Measurements from ENCODE around the gene TMEM25. TPM values are rescaled to one million over a fixed set of nuclear protein-coding genes. Genes with fewer than 3 reads are reported as not detected.

Gene TMEM25
- total RNA-seq, 1 donor from 2014 or later = 16.1 TPM

DNA sequence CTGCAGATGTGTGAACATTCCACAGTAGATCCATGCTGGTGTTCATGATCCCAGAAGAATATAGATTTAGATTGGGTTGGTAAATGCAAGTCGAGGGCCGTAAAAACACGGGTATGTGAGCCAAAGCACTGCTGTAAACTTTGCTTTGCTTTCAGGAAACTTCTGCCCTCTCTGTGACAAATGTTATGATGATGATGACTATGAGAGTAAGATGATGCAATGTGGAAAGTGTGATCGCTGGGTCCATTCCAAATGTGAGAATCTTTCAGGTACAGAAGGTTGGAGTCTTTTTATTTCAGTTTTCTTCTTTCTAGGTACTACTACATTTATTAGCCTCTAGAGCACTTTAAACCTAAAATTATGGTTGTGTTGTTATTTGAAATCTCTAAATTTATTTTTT lies 40.0 kb upstream of the TMEM25 start:
- TF ChIP-seq, protein P1, sequence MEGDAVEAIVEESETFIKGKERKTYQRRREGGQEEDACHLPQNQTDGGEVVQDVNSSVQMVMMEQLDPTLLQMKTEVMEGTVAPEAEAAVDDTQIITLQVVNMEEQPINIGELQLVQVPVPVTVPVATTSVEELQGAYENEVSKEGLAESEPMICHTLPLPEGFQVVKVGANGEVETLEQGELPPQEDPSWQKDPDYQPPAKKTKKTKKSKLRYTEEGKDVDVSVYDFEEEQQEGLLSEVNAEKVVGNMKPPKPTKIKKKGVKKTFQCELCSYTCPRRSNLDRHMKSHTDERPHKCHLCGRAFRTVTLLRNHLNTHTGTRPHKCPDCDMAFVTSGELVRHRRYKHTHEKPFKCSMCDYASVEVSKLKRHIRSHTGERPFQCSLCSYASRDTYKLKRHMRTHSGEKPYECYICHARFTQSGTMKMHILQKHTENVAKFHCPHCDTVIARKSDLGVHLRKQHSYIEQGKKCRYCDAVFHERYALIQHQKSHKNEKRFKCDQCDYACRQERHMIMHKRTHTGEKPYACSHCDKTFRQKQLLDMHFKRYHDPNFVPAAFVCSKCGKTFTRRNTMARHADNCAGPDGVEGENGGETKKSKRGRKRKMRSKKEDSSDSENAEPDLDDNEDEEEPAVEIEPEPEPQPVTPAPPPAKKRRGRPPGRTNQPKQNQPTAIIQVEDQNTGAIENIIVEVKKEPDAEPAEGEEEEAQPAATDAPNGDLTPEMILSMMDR (IDR thresholded peaks at IDR 0.05; ENCODE audit: unreplicated experiment) = no peak
- no peaks in the 10 kb centered on the region for H3K27me3 Mint-ChIP-seq (ENCODE audit: unreplicated experiment)
- H3K27ac Mint-ChIP-seq (ENCODE audit: unreplicated experiment) = no peak overlapping the region
- DNase-seq (ENCODE audit: low spot score) = no peak
- H3K4me3 Mint-ChIP-seq (ENCODE audit: unreplicated experiment) = no peak overlapping the region
- no peaks in the 10 kb centered on the region for H3K4me1 Mint-ChIP-seq (ENCODE audit: unreplicated experiment)
- H3K36me3 Mint-ChIP-seq (ENCODE audit: low read depth, unreplicated experiment) = peaks cover 31% of the 10 kb centered on the region
- no peaks in the 10 kb centered on the region for H3K9me3 Mint-ChIP-seq (ENCODE audit: unreplicated experiment)

DNA sequence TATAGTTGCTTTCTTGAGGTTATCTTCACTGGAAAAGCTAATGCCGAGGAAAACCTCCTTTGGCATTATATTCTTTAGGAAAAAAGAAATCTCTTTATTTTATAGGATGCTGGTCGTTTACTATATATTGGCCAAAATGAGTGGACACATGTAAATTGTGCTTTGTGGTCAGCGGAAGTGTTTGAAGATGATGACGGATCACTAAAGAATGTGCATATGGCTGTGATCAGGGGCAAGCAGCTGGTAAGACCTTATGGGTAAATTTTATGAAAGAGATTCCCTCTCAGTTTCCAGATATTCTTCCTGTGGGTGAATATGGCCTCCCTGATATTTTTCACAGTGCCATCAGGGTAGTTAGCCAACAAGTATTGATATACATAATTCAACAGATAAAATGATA lies 33.2 kb upstream of the TMEM25 start:
- Mint-ChIP-seq H3K4me1 (ENCODE audit: unreplicated experiment) (no peaks in the 10 kb centered on the region), H3K27me3 (ENCODE audit: unreplicated experiment) (no peaks in the 10 kb centered on the region), H3K4me3 (ENCODE audit: unreplicated experiment) (no peak overlapping the region), H3K36me3 (ENCODE audit: low read depth, unreplicated experiment) (peaks cover 51% of the 10 kb centered on the region), H3K9me3 (ENCODE audit: unreplicated experiment) (no peaks in the 10 kb centered on the region), H3K27ac (ENCODE audit: unreplicated experiment) (no peak overlapping the region)
- TF ChIP-seq, protein P1 (IDR thresholded peaks at IDR 0.05; ENCODE audit: unreplicated experiment) = no peak
- no peak for DNase-seq (ENCODE audit: low spot score)

DNA sequence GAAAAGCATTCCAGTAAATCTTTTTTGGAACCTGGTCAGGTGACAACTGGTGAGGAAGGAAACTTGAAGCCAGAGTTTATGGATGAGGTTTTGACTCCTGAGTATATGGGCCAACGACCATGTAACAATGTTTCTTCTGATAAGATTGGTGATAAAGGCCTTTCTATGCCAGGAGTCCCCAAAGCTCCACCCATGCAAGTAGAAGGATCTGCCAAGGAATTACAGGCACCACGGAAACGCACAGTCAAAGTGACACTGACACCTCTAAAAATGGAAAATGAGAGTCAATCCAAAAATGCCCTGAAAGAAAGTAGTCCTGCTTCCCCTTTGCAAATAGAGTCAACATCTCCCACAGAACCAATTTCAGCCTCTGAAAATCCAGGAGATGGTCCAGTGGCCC lies 27.8 kb upstream of the TMEM25 start:
- TF ChIP-seq, protein P1 (IDR thresholded peaks at IDR 0.05; ENCODE audit: unreplicated experiment) = no peak

DNA sequence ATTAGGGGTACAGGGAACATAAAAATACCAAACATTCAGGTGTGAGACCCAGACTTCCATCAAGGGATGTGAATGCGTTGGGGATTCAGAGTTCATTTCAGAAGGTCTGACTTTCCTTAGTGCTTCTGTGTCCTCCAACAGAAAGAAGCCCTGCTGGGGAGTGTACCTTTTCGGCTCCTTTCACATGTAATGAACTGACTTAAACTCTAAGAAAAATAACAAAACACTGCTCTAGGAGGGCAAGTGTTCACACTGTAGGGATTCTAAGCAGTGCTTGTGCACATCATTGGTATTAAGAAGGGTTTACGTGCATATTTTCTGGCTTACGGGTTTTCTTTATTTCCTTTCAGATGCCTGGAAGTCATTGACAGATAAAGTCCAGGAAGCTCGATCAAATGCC lies 19.4 kb upstream of the TMEM25 start:
- Mint-ChIP-seq H3K9me3 (ENCODE audit: unreplicated experiment) (no peaks in the 10 kb centered on the region), H3K4me1 (ENCODE audit: unreplicated experiment) (no peaks in the 10 kb centered on the region), H3K27ac (ENCODE audit: unreplicated experiment) (no peak overlapping the region), H3K27me3 (ENCODE audit: unreplicated experiment) (peaks cover 2% of the 10 kb centered on the region), H3K4me3 (ENCODE audit: unreplicated experiment) (no peak overlapping the region), H3K36me3 (ENCODE audit: low read depth, unreplicated experiment) (peaks cover 53% of the 10 kb centered on the region)
- TF ChIP-seq, protein P1 (IDR thresholded peaks at IDR 0.05; ENCODE audit: unreplicated experiment) = no peak
- no peak for DNase-seq (ENCODE audit: low spot score)

More for the DNA sequence above, 27.8 kb upstream of the TMEM25 start:
- Mint-ChIP-seq H3K27me3 (ENCODE audit: unreplicated experiment) (peaks cover 2% of the 10 kb centered on the region), H3K4me1 (ENCODE audit: unreplicated experiment) (no peaks in the 10 kb centered on the region), H3K27ac (ENCODE audit: unreplicated experiment) (no peak overlapping the region), H3K9me3 (ENCODE audit: unreplicated experiment) (no peaks in the 10 kb centered on the region), H3K36me3 (ENCODE audit: low read depth, unreplicated experiment) (peaks cover 67% of the 10 kb centered on the region), H3K4me3 (ENCODE audit: unreplicated experiment) (peak overlapping the region; percentile 33)
- no peak for DNase-seq (ENCODE audit: low spot score)

DNA sequence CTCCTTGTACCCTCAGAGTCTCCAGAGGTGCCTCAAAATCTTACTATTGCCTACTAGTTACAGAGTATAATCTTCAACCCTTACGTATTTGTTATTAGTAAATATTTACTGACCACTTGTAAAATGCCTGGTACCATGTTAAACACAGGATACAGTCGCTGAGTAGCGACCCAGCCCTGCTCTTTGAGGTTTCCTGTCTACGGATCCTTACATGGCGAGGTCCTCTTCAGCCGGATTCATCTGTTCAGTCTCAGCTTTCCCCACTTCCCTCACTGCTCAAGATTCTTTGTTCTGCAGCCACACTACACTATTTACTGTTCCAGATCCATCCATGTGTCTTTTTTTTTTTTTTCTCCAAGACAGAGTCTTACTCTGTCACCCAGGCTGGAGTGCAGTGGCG lies 16.9 kb upstream of the TMEM25 start:
- H3K4me3 Mint-ChIP-seq (ENCODE audit: unreplicated experiment) = peak overlapping the region; percentile 4

More for the DNA sequence above, 16.9 kb upstream of the TMEM25 start:
- peaks cover 2% of the 10 kb centered on the region for H3K27me3 Mint-ChIP-seq (ENCODE audit: unreplicated experiment)
- no peaks in the 10 kb centered on the region for H3K4me1 Mint-ChIP-seq (ENCODE audit: unreplicated experiment)
- peaks cover 59% of the 10 kb centered on the region for H3K36me3 Mint-ChIP-seq (ENCODE audit: low read depth, unreplicated experiment)
- H3K9me3 Mint-ChIP-seq (ENCODE audit: unreplicated experiment) = no peaks in the 10 kb centered on the region
- no peak for DNase-seq (ENCODE audit: low spot score)
- TF ChIP-seq, protein P1 (IDR thresholded peaks at IDR 0.05; ENCODE audit: unreplicated experiment) = no peak
- peak overlapping the region; percentile 15 for H3K27ac Mint-ChIP-seq (ENCODE audit: unreplicated experiment)

All from endothelial cell (in vitro differentiated cells).